Right lobe of liver (tissue), 4 donors: ENCODE measurements around the gene CHMP2B.

Experiments used
- CTCF ChIP-seq, 4 donors: fragments of 200-600 bp in 3 of 4; fragments of 450-650 bp in 1 of 4; IDR thresholded peaks; one replicate each; pipeline versions ENCODE4 v1.5.1 to v1.8.0; 2016 to 2022; ENCODE audit warnings: antibody characterized with exemption in 4 of 4, mild to moderate bottlenecking in 2 of 4
- POLR2A ChIP-seq: fragments of 450-650 bp; IDR thresholded peaks from one replicate; pipeline ENCODE4 v1.6.1; 2017; ENCODE audit warnings: antibody characterized with exemption, mild to moderate bottlenecking
- donor health status: DM: no; HTN: no; CAD: no.
- donor health status: DM: no; HTN: no; CAD: no.
- donor health status: DM: no; HTN: yes; CAD: no.

- no peak for TF ChIP-seq CTCF (IDR thresholded peaks at IDR 0.05)
- TF ChIP-seq POLR2A: no peak
Observed at GRCh38 chr3:87181551-87181950, 45.6 kb upstream of the CHMP2B start.
